IMR-90 (cell line): ENCODE measurements around the gene VPS11. TPM values are rescaled to one million over a fixed set of nuclear protein-coding genes. Genes with fewer than 3 reads are reported as not detected.

Experiments
- ATAC-seq: fragments of 200-7000 bp; cut with Tn5 transposase; 2 replicates; pipeline ENCODE4 v1.9.1; 2020; ENCODE audit warnings: low read depth, mild to moderate bottlenecking, moderate library complexity
- BruUV-seq: library from RNA; stranded (reverse); fragments of 400-500 nt; replicated peaks from 2 replicates; lab custom pipeline; 2021; lab: Mats Ljungman, UMichigan
- CTCF ChIA-PET: fragments of 300-600 bp; formaldehyde crosslinking; extraction: SDS; loops from one replicate; lab custom pipeline; 2021; ENCODE audit warnings: antibody characterized with exemption; lab: Yijun Ruan, JAX
- POLR2A ChIA-PET: fragments of 300-600 bp; sonication (Branson Sonifier 250); formaldehyde crosslinking; loops from one replicate; lab custom pipeline; 2022; ENCODE audit warnings: antibody characterized with exemption; ENCODE audit not compliant: unreplicated experiment; lab: Charles Lee
- DNase-seq: peaks from one replicate; pipeline ENCODE4 v3.0.0; 2013
- H2AFZ ChIP-seq: replicated peaks from 2 replicates; pipeline ENCODE3; 2013; ENCODE audit warnings: low read length, mild to moderate bottlenecking; ENCODE audit not compliant: poor library complexity
- H2AK5ac ChIP-seq: 2 replicates; pipeline ENCODE4 v1.6.1; 2013; ENCODE audit warnings: low read depth, low read length, inconsistent platforms
- H2AK9ac ChIP-seq: replicated peaks from 2 replicates; pipeline ENCODE3; 2013; ENCODE audit warnings: mild to moderate bottlenecking, low read depth, low read length, moderate library complexity; ENCODE audit not compliant: poor library complexity
- H2BK120ac ChIP-seq: 2 replicates; pipeline ENCODE4 v1.6.1; 2013; ENCODE audit warnings: low read depth, low read length, inconsistent platforms
- H2BK15ac ChIP-seq: 3 replicates; pipeline ENCODE4 v1.6.1; 2013; ENCODE audit warnings: low read depth, low read length, inconsistent platforms
- H2BK20ac ChIP-seq: 2 replicates; pipeline ENCODE4 v1.6.1; 2013; ENCODE audit warnings: low read depth, mild to moderate bottlenecking, inconsistent platforms, low read length, moderate library complexity
- H2BK5ac ChIP-seq: 2 replicates; pipeline ENCODE4 v1.6.1; 2013; ENCODE audit warnings: mild to moderate bottlenecking, low read depth, low read length, inconsistent platforms; ENCODE audit not compliant: poor library complexity, severe bottlenecking
- H3K14ac ChIP-seq: replicated peaks from 2 replicates; pipeline ENCODE4 v1.6.1; 2013; ENCODE audit warnings: low read depth, low read length, inconsistent platforms
- H3K18ac ChIP-seq: 2 replicates; pipeline ENCODE4 v1.6.1; 2013; ENCODE audit warnings: low read depth, low read length, control low read depth
- H3K23ac ChIP-seq: 2 replicates; pipeline ENCODE4 v1.6.1; 2013; ENCODE audit warnings: low read depth, low read length, inconsistent platforms
- H3K27ac ChIP-seq: 2 replicates; pipeline ENCODE4 v1.5.1; 2013; ENCODE audit warnings: mild to moderate bottlenecking, control low read depth, low read length; ENCODE audit not compliant: insufficient read depth
- H3K27me3 ChIP-seq: 2 replicates; pipeline ENCODE4 v1.6.1; 2013; ENCODE audit warnings: low read length; ENCODE audit not compliant: control insufficient read depth, insufficient read depth
- H3K36me3 ChIP-seq: 2 replicates; pipeline ENCODE4 v1.6.1; 2013; ENCODE audit warnings: low read length, mixed read lengths; ENCODE audit not compliant: control insufficient read depth, insufficient read depth
- H3K4ac ChIP-seq: 2 replicates; pipeline ENCODE4 v1.6.1; 2013; ENCODE audit warnings: low read depth, low read length, inconsistent platforms
- H3K4me1 ChIP-seq: 2 replicates; pipeline ENCODE4 v1.6.1; 2013; ENCODE audit warnings: low read length, mixed read lengths; ENCODE audit not compliant: control insufficient read depth, insufficient read depth
- H3K4me2 ChIP-seq: 2 replicates; pipeline ENCODE4 v1.6.1; 2013; ENCODE audit warnings: low read depth, mild to moderate bottlenecking, control low read depth, low read length, moderate library complexity
- H3K4me3 ChIP-seq: 2 replicates; pipeline ENCODE4 v1.5.1; 2013; ENCODE audit warnings: low read depth, mild to moderate bottlenecking, control low read depth, low read length, moderate library complexity; ENCODE audit not compliant: insufficient read depth
- H3K56ac ChIP-seq: 2 replicates; pipeline ENCODE4 v1.6.1; 2013; ENCODE audit warnings: low read length, inconsistent platforms; ENCODE audit not compliant: insufficient read depth; ENCODE audit errors: extremely low read depth
- H3K79me1 ChIP-seq, 2 experiments: 2 replicates each; pipeline ENCODE4 v1.6.1; 2013; ENCODE audit warnings: low read length in 2 of 2, inconsistent platforms in 1 of 2, low read depth in 1 of 2
- H3K9ac ChIP-seq: 2 replicates; pipeline ENCODE4 v1.6.1; 2013; ENCODE audit warnings: low read depth, low read length, control low read depth
- H3K9me1 ChIP-seq: 2 replicates; pipeline ENCODE4 v1.6.1; 2013; ENCODE audit warnings: low read length, inconsistent platforms; ENCODE audit not compliant: insufficient read depth
- H3K9me3 ChIP-seq: 2 replicates; pipeline ENCODE4 v1.6.1; 2013; ENCODE audit warnings: low read length; ENCODE audit not compliant: control insufficient read depth, insufficient read depth
- H4K20me1 ChIP-seq: 2 replicates; pipeline ENCODE4 v1.6.1; 2013; ENCODE audit warnings: low read length, inconsistent platforms; ENCODE audit not compliant: insufficient read depth
- H4K5ac ChIP-seq: 2 replicates; pipeline ENCODE4 v1.6.1; 2013; ENCODE audit warnings: mild to moderate bottlenecking, low read depth, low read length, control low read depth
- H4K8ac ChIP-seq, 2 experiments: 2 replicates each; pipeline ENCODE4 v1.6.1; 2013; ENCODE audit warnings: low read depth in 2 of 2, low read length in 2 of 2, control low read depth in 1 of 2, inconsistent platforms in 1 of 2
- H4K91ac ChIP-seq: 2 replicates; pipeline ENCODE4 v1.6.1; 2013; ENCODE audit warnings: low read depth, low read length, inconsistent platforms; ENCODE audit not compliant: insufficient read depth
- CEBPB ChIP-seq: IDR thresholded peaks from 2 replicates; pipeline ENCODE4 v1.6.1; 2012; ENCODE audit warnings: low read depth, low read length, improper control_type of control experiment
- FOS ChIP-seq: fragments of 150-350 bp; IDR thresholded peaks from 2 replicates; pipeline ENCODE4 v1.6.1; 2016; ENCODE audit warnings: low read depth, low read length
- MAFK ChIP-seq: IDR thresholded peaks from 2 replicates; pipeline ENCODE4 v1.6.1; 2012; ENCODE audit warnings: low read depth, low read length, improper control_type of control experiment
- POLR2A ChIP-seq: IDR thresholded peaks from 2 replicates; pipeline ENCODE4 v1.6.1; 2012; ENCODE audit warnings: mild to moderate bottlenecking, low read depth, low read length
- RAD21 ChIP-seq: IDR thresholded peaks from 2 replicates; pipeline ENCODE4 v1.6.1; 2012; ENCODE audit warnings: low read length, improper control_type of control experiment
- SMC3 ChIP-seq: fragments of 150-350 bp; IDR thresholded peaks from 2 replicates; pipeline ENCODE4 v1.6.1; 2016; ENCODE audit warnings: low read depth, mild to moderate bottlenecking, antibody characterized with exemption, low read length, moderate library complexity
- WGBS, 2 experiments: methylation state at CpG; one replicate each; pipeline versions ENCODE4 v1.1.5 to v1.1.7; 2013; ENCODE audit warnings: missing lambda C conversion rate in 2 of 2; ENCODE audit not compliant: insufficient read length in 1 of 2; ENCODE audit errors: extremely low coverage in 2 of 2; 5-methylcytosine and 5-hydroxymethylcytosine counted together
- dilution Hi-C: fragments of 300-500 bp; cut with HindIII; formaldehyde crosslinking; loops from one replicate; pipeline ENCODE4 v1.14.3; 2018; ENCODE audit warnings: low sequenced_read_pairs; ENCODE audit not compliant: unreplicated experiment
- in situ Hi-C: fragments of 300-500 bp; cut with MboI; formaldehyde crosslinking; loops from 3 replicates; pipeline ENCODE4 v1.14.3; 2019; ENCODE audit warnings: low sequenced_read_pairs, inconsistent platforms, mixed read lengths
- intact Hi-C: fragments of 100-400 bp; cut with micrococcal nuclease; formaldehyde crosslinking; loops from 2 replicates; pipeline ENCODE4 v1.10.0; 2022
- polyA plus RNA-seq, 3 experiments: library from polyadenylated mRNA; depleted of rRNA; stranded (reverse); fragments of >200 nt; gene quantifications; 2 replicates each; pipeline ENCODE4 v1.2.3, GENCODE V29; 2012; ENCODE audit warnings: low replicate concordance in 1 of 3
- total RNA-seq: library from RNA; depleted of rRNA; stranded (reverse); fragments of >200 nt; gene quantifications from 2 replicates; pipeline ENCODE4 v1.2.3, GENCODE V29; 2012
- TF ChIP-seq, protein P1 (sequence below): conservative IDR thresholded peaks from 2 replicates; pipeline ENCODE4 v1.5.1; 2012; ENCODE audit warnings: mild to moderate bottlenecking, low read depth, low read length, improper control_type of control experiment

The VPS11 gene
- total and polyA plus RNA-seq, 2 of the 4 experiments (the other 2 are of a cell fraction), result 19.7 to 30.5 TPM

DNA sequence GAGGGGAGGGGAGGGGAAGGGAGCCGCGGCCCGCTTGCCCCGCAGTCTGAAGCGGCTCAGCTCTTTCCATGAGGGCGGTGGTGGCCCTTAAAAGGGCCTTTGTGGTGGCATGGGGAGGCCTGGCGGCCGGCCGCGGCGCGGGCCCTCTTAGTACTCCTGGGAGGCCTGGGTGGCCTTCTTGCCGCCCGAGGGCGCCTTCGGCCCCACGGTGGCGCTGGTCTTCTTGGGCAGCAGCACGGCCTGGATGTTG lies 27.1 kb downstream of the VPS11 start:
- Histone ChIP-seq H3K4me3 (peak overlapping the region; percentile 57), H2BK120ac (no peak overlapping the region), H3K9ac (peak overlapping the region; percentile 89), H3K4me2 (peak overlapping the region; percentile 66), H3K36me3 (peaks cover 30% of the 10 kb centered on the region), H2AFZ (peak overlapping the region; percentile 80), H3K14ac (peak overlapping the region; percentile 58), H4K8ac (no peak overlapping the region), H2AK5ac (no peak overlapping the region), H3K56ac (no peak overlapping the region; the same call in 1 of the 2 replicates), H2BK15ac (no peak overlapping the region), H3K18ac (no peak overlapping the region), H3K79me1 (peaks cover 5 to 50% of the 10 kb centered on the region in 2 experiments), H2BK5ac (peak overlapping the region; percentile 56), H4K20me1 (peaks cover 25% of the 10 kb centered on the region), H3K9me1 (peaks cover 10% of the 10 kb centered on the region; the same call in 1 of the 2 replicates), H3K23ac (peak overlapping the region; percentile 69; the same call in 1 of the 2 replicates), H3K27me3 (no peaks in the 10 kb centered on the region), H4K5ac (no peak overlapping the region), H3K4ac (peak overlapping the region; percentile 21), H3K9me3 (no peaks in the 10 kb centered on the region), H2BK20ac (no peak overlapping the region), H3K4me1 (peaks cover 14% of the 10 kb centered on the region), H3K27ac (peak overlapping the region; percentile 44), H2AK9ac (peak overlapping the region; percentile 90), H4K91ac (no peak overlapping the region)
- intact Hi-C loops, result loop anchor here (1.0 kb wide), 3 partner anchors 9 to 244 kb away; no protein-coding TSS in a partner anchor
- TF ChIP-seq FOS (no peak), POLR2A (no peak), RAD21 (peak; percentile 61), MAFK (no peak), SMC3 (peak; percentile 41), CEBPB (no peak)
- TF ChIP-seq, protein P1, sequence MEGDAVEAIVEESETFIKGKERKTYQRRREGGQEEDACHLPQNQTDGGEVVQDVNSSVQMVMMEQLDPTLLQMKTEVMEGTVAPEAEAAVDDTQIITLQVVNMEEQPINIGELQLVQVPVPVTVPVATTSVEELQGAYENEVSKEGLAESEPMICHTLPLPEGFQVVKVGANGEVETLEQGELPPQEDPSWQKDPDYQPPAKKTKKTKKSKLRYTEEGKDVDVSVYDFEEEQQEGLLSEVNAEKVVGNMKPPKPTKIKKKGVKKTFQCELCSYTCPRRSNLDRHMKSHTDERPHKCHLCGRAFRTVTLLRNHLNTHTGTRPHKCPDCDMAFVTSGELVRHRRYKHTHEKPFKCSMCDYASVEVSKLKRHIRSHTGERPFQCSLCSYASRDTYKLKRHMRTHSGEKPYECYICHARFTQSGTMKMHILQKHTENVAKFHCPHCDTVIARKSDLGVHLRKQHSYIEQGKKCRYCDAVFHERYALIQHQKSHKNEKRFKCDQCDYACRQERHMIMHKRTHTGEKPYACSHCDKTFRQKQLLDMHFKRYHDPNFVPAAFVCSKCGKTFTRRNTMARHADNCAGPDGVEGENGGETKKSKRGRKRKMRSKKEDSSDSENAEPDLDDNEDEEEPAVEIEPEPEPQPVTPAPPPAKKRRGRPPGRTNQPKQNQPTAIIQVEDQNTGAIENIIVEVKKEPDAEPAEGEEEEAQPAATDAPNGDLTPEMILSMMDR, result peak; percentile 72
- dilution Hi-C loops, result no loop called here
- ATAC-seq, result peak; percentile 76
- in situ Hi-C loops, result no loop called here
- BruUV-seq, result no TSS peak
- ChIA-PET POLR2A (interaction anchor here (0.6 to 1.1 kb wide), 3 partner anchors 10 to 56 kb away, joined by 3 to 5 read pairs (median 3); partner anchors contain the start of gene HMBS), CTCF (interaction anchor here (0.8 to 1.0 kb wide), 2 partner anchors 241 to 243 kb away, joined by 3 to 5 read pairs; no protein-coding TSS in a partner anchor)
- WGBS, 2 experiments, result 0% methylated on average over 7 of the region's 19 CpGs; no CpG with 5 or more reads in 1 of the 2 experiments
- DNase-seq, result peak; percentile 86
